Skeletal muscle cell (primary cell): ENCODE data around the gene LTN1.
"Not testable (repeated sequence)": the region's sequence is repeated elsewhere in the genome, so short reads cannot be mapped to it uniquely, and the experiment has no call there.

Source experiments
- DNase-seq: peaks from one replicate; pipeline ENCODE4 v3.0.0-alpha.2; 2010; ENCODE audit warnings: low read depth
- H3K4me3 ChIP-seq: 2 replicates; pipeline ENCODE4 v1.5.1; 2011; ENCODE audit warnings: low read depth, mild to moderate bottlenecking, control low read depth, low read length, moderate library complexity

Gene LTN1

GRCh38 chr21:28936036-28936435 is 56.6 kb downstream of the LTN1 start:
- no peak overlapping the region for H3K4me3 ChIP-seq
- no peak for DNase-seq

DNA sequence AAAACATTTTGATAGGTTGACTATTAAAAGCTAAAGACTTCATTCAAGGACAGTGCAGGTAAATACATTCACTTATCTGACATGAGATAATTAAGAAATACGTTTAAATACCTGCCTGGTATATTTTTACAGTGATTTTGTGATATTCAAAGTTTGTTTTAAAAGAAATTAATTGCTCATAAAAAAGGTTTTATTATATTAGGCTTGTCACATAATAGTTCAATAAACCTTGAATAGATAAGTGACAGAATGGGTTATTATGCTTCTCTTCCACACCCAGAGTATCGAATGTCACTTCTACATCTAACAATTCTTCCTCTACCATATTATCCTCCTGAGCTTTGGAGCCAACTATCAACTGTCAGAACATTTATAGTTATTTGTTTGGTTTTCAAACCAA is 60.0 kb downstream of the LTN1 start:
- DNase-seq: no peak
- H3K4me3 ChIP-seq: no peak overlapping the region

GRCh38 chr21:28931708-28932372 is 60.8 kb downstream of the LTN1 start:
- H3K4me3 ChIP-seq, DNase-seq: not testable (repeated sequence)

DNA sequence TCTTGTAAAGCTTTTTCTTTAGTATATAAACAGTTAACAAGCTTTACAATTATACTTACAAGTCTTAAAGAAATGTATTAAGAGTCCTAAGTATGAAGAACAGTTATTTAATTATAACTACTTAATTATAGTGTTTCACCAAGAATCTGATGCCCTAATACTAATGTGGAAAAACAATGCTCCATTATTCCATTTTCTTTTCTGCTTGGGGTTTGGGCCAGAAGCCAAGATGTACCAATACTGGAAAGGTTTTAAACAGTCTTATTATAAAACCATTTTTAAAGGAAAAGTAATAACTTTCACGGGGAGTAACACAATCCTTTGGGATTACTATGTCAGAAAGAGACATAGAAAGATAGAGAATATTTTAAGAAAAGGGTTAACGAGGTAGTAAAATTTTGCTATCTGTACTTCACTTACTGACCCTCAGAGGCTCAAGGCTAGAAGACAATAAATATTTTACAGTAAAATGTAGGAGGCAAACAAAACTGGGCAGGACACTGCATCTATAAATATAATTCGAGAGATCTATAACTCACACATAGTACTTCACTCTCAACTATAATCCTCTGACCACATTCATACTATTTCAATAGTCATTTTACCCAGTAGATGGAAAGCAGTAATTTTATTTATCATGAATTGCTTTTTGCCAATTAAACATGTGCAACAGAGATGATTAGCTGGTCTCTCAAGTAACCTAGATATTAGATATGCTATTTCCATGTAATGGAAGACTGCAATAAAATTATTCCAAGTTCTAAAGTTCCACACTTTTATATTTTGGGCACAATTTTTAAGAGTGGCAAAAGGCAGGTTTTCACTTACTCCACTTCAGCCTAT is 63.9 kb downstream of the LTN1 start:
- DNase-seq: no peak
- no peak overlapping the region for H3K4me3 ChIP-seq

DNA sequence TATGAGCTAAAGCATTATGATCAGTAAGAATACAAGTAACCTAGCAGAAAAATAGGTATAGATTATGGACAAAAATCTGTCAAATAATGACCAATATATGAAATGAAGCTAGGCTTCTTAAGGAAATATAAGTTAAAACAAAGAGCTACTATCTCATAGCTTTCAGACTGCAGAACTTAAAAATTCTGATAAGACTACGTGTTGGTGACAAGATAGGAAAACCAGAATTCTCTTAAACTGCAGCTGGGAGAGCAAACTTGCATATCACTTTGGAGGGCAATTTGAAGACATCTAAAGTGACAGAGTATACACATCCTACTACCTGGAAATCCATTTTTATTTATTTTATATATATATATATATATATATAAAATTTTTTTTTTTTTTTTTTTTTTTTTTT is 65.5 kb downstream of the LTN1 start:
- no peak overlapping the region for H3K4me3 ChIP-seq
- no peak for DNase-seq

GRCh38 chr21:28923439-28923975 is 69.2 kb downstream of the LTN1 start:
- H3K4me3 ChIP-seq: no peak overlapping the region
- no peak for DNase-seq

DNA sequence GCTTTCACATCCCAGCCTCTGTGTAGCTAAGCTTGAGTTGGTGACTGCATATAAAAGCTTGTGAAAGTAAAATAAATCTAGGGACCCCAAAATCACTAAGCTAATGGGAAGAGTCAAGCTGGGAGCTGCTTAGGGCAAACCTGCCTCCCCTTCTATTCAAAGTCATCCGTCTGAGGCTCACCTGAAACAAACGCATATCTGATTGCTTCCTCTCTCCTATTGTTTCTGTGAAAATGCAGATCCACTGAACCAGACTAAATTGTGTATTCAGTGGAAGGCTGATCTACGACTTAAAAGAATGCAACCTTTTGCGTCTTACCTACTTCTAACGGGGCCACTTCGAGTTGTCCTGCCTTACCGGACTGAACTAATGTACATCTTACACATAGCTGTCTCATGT is 70.3 kb downstream of the LTN1 start:
- no peak for DNase-seq
- no peak overlapping the region for H3K4me3 ChIP-seq

- H3K4me3 ChIP-seq: no peak overlapping the region
- no peak for DNase-seq
These were observed 76.4 kb downstream of the LTN1 start for GRCh38 chr21:28916150-28916893.

GRCh38 chr21:28913071-28913470 is 79.6 kb downstream of the LTN1 start:
- no peak overlapping the region for H3K4me3 ChIP-seq
- no peak for DNase-seq

GRCh38 chr21:28910280-28910887 is 82.3 kb downstream of the LTN1 start:
- H3K4me3 ChIP-seq: no peak overlapping the region
- DNase-seq: no peak

DNA sequence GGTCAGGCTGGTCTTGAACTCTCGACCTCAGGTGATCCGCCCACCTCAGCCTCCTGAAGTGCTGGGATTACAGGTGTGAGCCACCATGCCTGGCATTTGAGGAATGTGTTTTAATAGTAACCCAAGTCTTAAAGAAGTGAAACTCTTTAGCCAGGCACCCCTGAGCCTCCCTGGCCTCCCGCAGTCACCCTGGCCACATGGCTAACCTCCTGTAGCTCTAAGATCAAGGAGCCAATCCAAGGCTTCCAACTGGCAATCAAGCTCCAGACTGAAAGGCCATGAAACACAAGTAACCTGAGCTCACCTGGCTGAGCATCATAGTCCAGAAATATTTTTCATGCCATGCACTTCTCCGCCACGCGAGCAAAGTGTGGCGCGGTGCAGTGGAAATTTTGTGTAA is 84.3 kb downstream of the LTN1 start:
- no peak for DNase-seq

GRCh38 chr21:28906841-28907240 is 85.8 kb downstream of the LTN1 start:
- H3K4me3 ChIP-seq: no peak overlapping the region
- no peak for DNase-seq

More for the DNA sequence above, 84.3 kb downstream of the LTN1 start:
- H3K4me3 ChIP-seq: no peak overlapping the region

- no peak overlapping the region for H3K4me3 ChIP-seq
- no peak for DNase-seq
These were observed 86.4 kb downstream of the LTN1 start for GRCh38 chr21:28906236-28906635.

- no peak overlapping the region for H3K4me3 ChIP-seq
- DNase-seq: no peak
These were observed 87.7 kb downstream of the LTN1 start for GRCh38 chr21:28904961-28905435.

DNA sequence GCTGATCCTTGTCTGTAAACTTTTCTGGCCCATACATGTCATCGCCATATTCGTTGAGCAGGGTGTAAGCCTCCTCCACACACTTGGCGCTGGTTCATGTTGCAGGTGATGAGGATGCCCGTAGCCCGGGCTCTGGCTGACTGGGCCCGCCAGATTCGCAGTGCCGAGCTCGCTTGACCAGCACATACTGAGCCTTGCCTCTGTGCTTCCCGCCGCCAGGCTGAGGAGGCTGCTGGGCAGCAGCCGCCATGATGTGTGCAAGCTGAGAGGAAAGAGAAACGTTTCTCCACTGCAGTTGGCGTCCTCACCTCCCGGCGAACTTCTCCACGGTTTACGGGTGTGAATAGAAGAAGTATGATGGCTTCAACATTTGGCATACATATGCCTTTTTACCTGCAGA is 89.2 kb downstream of the LTN1 start:
- no peak overlapping the region for H3K4me3 ChIP-seq
- DNase-seq: no peak

GRCh38 chr21:28900481-28900880 is 92.2 kb downstream of the LTN1 start:
- no peak overlapping the region for H3K4me3 ChIP-seq
- DNase-seq: no peak

- no peak overlapping the region for H3K4me3 ChIP-seq
- peak; percentile 24 for DNase-seq
These were observed 92.9 kb downstream of the LTN1 start for GRCh38 chr21:28899744-28900143.

DNA sequence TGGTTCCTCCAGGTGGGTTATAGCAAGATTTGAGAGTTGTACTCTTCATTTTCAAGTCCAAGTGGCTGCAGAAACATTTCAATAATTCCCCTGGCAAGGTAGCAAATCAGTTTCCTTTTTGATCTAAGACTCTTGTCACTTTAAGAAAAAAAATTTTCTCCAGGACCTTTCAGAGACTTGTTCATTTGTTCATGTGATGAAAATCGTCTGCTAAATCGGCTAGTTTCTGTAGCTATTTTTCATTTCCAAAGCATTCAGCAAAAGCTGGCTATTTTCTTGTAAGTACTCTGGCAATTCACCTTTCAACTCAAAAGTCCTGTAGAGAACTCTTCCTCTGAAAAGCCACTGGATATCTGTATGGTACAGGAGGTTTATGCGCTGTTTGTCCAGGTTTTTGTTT is 93.5 kb downstream of the LTN1 start:
- no peak overlapping the region for H3K4me3 ChIP-seq
- no peak for DNase-seq

DNA sequence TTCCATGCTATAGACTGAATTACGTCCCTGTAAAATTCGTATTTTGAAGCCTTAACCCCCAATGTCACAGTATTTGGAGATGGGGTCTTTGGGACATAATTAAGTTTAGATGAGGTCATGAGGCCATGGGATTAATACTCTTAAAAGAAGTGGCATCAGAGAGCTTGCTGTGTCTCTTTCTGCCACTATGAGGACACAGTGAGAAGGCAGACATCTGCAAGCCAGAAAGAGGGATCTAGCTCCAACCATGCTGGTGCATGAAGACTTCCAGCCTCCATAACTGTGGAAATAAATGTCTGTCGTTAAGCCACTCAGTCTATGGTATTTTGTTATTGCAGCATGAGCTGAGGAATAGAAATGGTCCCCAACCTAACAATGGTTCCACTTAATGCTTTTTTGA is 99.0 kb downstream of the LTN1 start:
- no peak overlapping the region for H3K4me3 ChIP-seq
- no peak for DNase-seq
